HG03520 (cell line): Measurements from ENCODE around the gene SLCO3A1.
"Not testable (repeated sequence)": the region's sequence is repeated elsewhere in the genome, so short reads cannot be mapped to it uniquely, and the experiment has no call there.

Source experiments
- ATAC-seq: cut with Tn5 transposase; IDR thresholded peaks from one replicate; pipeline ENCODE4 v1.9.1; 2021; ENCODE audit warnings: mild to moderate bottlenecking, moderate library complexity; ENCODE audit not compliant: unreplicated experiment

SLCO3A1 gene

DNA sequence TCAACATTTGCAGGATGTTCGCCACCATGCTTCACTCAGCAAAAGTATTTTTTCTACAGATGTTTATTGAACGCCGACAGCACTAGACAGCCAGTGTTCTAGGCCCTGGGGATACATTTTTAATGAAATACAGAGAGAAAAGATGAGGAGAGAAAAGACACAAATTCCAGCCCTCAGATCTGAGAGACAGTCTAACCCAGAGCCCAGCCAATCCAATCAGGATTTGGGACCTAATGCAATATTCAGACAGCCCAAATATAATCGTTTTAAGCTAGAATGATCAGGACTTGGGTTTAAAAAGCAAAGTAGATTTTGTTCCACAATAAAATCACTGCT lies 174.8 kb downstream of the SLCO3A1 start:
- no peak for ATAC-seq

DNA sequence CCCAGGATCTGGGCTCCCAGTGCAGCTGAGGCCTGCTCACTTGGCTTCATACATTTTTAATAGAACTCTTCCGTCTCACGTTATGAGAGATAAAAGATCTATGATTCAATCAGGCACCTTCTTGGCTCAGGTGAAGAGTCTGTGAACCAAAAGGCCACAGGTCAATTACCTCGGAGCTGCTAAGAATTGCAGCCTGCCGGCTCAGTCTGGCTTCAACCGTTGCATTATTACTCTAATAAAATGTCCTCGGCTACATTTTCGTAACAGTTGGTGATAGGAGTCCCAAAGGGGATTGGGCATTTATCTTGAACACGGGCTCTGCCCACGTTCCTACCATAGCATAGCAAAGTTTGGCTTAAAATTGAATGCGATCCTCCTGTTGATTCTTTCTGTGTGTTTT lies 176.3 kb downstream of the SLCO3A1 start:
- no peak for ATAC-seq

DNA sequence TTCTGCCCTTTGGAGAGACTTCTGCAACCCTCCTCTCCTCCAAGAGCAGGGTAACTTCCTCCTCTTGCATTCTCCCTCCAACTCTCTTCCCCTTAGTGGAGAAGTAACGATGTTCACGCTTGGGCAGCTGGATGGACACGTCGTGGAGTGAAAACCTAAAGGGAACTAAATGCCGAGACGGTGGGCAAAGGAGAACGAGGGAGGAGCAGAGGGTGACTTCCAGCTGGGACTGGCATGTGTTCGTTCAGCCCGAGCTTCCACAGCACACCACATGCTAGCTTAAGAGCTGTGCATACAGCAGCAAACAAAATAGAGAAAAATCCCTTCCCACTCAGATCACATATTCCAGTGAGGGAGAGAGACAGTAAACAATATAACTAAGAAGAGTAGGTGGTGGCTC lies 179.8 kb downstream of the SLCO3A1 start:
- ATAC-seq: no peak

DNA sequence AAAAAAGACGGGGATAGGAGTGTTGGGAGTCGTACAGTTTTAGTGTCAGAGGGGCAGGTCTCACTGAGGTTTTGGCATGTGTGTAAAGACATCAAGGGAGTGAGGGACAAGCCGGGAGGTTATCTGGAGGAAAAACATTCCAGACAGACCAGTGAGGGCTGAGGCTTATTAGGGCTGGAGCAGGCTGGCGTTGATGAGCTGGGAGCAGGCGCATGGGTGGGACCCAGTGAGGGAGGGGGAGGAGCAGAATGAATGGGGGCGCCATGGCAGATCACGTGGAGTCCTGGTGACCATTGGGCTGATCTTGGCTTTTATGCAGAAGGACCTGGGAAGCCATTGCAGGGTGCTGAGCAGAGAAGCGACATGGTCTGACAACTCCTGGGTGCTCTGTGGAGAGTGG lies 180.2 kb downstream of the SLCO3A1 start:
- no peak for ATAC-seq

DNA sequence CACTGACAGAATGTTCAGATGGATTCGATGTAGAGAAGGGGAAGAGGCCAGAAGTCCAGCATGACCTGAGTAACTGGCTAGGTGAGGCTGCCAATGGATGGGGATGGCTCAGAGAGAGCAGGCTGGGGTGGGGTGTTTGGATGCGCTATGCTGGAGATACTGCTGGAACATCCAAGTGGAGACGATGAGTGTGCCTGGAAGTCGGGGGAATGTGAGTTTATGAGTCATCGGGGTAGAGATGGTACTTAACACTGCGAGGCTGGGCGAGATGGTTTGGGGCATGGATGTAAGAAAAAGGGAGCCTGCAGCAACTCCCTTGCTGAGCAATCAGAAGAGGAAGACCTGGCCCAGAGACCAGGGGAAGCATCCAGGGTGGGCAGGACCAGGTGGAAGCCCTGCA lies 180.7 kb downstream of the SLCO3A1 start:
- no peak for ATAC-seq

DNA sequence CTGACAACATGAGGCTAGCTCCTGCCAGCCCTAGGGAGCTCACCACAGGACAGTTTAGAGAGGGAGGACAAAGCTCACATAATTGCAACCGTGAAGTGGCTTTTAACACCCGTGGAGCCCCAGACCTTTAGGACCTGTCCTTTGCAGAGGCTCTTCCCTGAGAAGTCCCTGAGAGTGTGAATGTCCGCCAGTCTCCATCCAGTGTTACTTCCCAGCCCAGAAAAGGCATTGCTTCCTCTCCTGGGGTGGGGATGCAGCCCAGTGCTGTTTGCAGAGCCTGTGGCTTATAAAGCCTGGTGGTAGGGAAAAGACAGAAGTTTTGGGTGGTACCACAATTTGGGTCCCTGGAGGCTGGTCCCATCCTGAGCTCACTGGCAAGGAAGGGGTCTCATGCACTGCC lies 182.0 kb downstream of the SLCO3A1 start:
- ATAC-seq: no peak

DNA sequence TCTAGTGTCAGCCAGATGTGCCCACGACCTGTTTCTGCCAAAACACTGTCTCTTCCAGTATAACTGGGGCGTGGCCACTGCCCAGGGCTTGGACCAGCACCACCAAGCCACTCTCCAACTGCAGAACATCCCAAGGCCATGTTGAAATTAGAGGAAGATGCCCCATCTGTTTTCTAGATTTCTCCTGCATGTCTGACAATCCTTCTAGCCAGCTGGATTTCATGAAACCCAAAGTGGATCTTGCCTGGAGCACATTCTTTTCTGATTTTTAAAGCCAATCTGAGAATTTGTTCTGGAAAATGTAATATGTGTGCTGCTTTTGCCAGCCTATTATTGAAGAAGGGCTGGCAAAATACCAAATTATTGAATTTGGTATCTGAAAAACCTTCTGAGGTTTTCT lies 182.5 kb downstream of the SLCO3A1 start:
- no peak for ATAC-seq

DNA sequence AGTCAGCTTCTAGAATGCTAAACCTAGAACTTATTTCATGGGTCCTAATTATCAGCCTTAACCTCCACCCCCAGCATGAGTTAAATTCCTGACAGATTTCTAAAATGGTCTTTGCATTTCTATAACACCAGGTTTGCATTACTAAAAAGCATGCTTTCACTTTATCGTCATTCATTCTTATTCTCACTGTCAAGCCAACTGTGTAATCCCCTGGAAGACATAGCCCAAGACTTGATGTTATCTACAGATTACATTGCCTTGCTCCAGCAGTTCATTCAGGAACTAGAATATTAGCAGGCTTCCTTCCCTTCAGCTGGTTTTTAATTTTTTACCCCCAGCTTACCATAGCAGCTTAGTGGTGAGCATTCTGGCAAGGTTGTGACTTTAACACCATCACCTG lies 184.0 kb downstream of the SLCO3A1 start:
- no peak for ATAC-seq

DNA sequence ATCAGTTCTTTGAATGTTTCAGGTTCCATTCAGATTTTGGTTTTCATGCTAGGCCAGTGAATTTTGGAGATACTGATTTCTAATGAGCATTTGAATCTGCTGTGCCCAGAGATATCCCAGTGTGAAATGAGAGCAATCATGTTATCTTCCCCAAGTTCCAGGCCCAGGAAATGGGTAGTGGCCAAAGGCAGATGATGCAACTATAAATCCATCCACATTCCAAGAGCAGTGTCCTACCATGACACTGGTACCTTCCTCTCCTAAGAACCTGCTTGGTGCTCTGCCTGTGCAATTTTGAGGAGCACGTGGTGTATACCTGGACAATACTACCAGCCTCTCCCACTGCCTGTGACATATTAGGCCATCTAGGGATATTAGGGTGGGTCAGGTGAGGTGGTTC lies 186.8 kb downstream of the SLCO3A1 start:
- ATAC-seq: no peak

DNA sequence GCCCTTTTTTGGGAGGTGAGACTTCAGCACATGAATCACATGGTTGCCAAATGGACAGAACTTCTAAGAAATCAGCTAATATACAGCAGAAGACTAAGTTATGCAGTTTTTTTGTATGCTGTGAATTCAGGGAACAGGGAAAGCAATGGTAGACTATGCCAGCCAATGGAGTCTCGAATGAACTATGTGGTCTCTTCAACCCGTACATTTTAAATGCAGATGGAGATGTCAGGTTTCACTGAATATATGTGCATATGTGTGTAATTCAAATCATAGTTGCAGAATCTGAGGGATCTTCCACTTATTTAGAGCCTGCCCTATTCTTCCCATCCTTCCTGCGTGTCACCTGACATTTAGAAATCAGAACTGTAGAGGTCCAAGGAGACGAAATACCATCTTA lies 187.9 kb downstream of the SLCO3A1 start:
- no peak for ATAC-seq

DNA sequence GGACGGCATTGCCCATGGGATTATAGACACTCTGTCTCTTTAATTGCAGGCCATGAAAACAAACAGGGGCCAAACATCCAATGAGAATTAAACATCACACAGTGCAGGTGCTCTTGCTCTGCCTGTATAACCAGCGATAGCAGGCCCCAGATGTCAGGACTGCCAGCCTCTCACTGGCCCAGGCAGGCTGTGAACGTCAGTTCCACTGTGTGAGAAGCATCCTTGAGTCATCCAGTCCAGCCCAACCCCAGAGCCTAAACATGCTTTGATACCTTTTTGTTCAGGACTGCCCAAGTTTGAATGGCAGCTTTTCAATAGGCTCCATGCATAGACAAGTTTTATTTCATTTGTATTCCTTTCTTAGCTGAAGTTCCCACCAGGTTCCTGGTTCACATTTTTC lies 189.8 kb downstream of the SLCO3A1 start:
- no peak for ATAC-seq

DNA sequence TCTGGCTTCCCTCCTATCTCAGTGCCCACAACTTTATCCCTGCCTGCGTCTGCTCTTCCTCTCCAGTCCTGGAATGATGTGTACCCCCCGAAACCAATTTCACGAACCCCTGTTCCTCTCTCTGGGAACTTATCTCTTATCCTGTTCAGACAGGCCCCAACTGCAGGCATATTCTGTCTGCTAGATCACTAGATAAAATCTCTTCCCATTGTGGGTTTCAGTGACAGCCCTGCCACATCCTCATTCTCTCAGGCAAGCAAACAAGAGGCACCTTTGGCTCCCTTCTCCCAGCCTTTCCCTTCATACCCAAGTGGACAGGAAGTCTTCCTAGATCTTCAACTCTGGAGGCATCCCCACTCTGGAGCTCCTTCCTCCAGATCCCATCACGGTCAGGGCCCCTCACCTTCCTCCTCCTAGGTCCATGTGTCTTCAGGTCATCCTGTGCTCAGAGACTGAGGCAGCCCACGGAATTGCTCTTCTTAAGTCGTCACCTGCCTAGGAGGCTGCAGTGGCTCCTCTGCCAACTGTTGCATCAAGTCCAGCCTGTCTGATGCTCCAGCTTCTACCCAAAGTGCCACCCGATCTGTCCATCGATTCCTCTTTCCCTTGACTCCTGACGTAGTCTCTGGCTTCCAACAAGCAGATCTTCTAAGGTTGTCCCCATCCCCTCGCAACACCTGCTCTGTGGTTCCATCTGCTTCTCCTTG lies 190.8 kb downstream of the SLCO3A1 start:
- no peak for ATAC-seq

DNA sequence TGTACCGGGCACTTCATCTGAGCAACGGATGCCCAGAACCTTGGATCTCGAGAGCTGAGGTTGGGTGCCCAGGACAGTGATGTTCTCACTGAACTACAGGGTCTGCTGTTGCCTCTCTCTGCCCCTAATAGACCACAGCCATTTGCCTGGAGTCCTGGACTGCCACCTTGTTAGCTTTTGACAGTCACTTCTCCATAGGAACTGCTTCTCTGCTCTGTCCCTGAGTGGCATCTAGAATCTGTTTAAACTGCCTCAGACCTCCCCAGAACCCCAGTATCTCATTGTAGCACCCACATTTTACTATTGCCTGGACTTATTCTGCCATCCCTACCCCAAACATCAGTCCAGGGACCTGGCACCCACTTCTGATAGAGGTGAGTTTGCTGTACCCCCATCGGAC lies 194.4 kb downstream of the SLCO3A1 start:
- no peak for ATAC-seq

DNA sequence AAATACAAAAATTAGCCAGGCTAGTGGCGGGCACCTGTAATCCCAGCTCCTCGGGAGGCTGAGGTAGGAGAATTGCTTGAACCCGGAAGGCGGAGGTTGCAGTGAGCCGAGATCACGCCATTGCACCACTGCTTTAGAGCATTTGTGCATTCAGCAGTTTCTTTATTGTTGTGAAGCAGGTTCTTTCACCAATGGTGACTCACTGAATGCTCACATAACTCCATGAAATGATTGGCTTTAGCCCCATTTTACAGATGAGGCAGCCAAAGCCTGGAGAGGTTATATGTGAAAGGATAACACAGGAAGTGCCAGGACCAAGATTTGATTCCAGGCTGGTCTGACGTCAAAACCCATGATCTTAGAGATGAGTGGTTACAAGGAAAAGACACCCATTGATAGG lies 195.2 kb downstream of the SLCO3A1 start:
- ATAC-seq: no peak

DNA sequence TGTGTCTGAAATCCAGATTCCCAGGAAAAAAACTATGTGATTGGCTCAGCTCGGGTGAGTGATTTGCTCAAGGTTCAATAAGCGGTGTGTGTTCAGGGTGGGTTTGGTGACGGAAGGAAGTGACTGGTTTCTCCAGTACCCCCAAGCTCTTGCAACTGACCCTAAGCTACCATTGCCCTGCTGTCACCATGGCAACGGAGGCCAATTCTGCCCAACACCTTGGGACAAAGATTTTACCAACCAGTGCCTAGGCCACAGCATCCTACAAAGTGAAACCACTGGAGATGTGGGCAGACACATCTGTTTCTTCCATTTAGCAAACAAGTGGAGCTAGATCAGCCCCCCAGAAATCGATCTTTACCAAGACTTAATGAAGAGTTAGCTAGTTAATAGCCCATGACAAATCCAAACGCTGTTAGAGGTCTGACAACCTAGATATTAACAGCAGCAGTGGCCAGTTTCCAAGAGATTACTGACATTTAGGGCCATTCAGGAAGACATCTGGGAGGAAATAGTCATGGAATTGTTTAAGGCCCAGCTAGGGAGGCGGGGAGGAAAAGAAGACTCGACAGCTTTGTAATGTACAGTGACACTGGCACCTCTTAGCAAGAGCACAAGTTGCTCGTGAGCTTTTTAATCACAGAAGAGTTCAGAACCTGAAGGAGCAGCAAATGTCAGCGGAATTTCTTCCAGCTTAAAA lies 195.9 kb downstream of the SLCO3A1 start:
- ATAC-seq: no peak

DNA sequence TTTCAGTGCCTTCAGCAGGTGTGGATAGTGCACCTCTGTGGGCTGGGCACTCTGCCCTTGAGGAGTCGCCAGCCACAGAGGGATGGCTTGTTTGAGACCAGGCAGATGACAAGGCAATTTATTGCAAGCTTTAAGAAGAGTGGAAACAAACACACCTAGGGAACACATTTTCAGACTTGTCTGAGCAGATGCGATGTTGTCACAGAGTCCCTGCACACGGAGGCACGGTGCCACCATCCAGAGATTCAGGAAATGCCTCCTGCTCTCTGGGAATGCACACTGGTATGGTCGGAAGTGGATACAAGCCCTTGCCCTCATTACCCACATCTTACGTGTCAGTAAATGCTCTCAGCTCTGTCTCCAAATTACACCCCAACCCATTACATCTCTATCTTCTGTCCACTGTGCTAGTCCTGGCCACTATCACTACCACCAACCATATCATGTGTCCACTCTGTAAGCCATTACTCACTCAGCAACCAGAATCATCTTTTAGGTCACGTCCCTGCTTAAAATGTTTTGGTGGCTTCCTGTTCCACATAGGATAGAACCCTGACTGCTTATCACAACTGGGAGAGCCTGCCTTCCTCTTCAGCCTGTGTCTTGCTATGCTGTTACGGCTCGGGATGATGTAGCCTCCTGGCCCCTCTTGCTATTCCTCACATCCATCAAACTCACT lies 196.9 kb downstream of the SLCO3A1 start:
- ATAC-seq: no peak

DNA sequence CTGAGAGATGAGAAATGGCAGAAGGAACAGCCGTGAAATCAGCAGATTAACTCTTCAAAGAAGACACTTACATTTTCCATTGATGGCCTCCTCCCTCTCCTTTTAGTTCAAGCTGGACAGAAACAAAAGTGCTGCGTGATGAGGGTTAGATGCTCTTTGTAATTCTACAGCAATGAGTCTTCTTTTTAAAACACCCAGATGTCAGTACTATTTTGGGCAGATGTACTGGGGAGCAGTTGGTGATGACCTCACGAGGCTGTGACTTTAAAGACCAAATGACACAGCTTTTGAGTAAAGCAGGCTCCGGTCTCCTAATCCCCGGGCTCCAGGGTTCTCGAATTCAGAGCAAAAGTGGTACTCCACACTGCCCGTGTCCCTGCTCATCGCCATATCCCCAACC lies 198.2 kb downstream of the SLCO3A1 start:
- no peak for ATAC-seq

DNA sequence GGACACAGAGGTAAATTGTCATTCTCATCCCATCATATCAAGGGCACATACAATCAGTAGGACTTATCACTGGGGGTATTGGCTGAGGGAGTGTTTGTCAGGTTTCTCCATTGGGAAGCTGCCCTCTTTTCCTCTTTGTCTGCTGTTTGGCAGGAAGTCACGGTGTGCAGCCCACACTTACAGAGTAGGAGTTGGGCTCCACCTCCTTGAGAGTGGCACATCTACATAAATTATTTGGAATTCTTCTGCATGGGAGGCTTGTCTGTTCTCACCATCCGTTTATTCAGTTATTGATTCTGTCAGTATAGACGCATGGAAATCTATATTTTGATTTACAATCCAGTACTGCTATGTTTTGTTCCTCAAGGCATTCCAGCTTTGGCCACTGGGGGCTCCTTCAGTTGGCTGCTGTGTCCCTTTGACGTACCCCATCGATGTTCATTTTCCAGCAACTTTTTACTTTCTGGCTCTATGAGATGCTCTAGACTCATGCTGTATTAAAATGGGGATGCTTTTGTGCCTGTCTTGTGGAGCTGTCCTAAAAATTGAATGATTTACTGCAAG lies 200.3 kb downstream of the SLCO3A1 start:
- no peak for ATAC-seq

DNA sequence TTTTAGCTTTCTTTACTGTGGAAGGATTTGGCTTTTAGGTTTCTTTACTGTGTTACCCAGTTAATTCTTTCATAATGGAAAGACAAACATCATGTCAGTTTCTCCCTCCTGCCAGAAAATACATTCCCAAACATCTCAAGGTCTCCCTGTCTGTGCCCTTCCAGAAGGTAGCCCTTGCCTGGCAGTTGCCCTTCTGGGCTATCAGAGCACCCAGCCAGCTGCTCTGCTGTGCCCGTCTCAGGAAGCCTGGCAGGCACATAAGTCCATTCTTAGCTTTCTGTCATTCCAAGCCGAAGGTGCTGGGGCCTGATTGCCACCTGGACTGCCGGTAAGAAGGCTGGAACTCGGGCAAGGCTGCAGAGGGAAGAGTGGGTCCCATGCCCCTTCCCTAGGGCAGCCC lies 203.4 kb downstream of the SLCO3A1 start:
- ATAC-seq: no peak

DNA sequence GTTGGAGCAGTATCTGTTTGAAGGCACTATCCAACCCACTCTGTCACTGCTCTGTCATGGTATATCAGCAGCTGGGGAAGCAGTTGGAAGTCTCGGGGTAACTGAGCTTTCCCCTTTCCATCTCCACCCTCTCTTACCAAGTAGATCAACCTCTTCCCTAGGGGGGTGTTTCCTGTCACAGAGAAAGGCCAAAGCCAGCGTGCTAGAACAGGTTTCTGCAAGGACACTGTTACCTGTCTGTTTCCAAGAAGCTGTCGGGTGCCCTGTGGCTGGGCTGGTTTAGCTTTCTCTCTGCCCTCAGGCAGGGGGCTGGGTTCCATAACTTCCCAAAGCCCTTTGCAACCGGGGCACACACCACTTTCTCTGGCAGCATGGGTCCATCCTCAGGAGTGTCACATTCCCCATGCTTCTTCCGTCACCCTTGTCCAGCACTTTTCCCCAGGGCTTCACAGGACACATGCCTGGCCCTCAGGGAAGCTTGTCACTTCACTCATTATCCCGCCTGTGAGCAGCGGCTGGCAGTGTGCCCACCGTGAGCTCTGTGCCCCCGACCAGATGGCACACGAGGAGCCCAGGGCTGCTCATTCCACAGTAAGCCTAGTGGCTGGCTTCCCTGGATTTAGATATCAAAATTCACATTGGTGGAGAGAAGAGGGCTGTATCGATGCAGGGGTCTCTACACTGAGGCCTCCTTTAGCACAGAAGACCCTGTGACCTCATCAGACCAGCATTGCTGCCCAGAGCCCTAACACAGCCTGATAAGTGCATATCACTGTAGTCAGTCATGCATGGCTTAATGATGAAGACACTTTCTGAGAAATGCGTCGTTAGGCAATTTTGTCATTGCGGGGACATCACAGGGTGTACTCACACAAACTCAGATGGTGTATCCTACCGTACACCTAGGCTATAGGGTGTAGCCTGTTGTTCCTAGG lies 205.8 kb downstream of the SLCO3A1 start:
- no peak for ATAC-seq

DNA sequence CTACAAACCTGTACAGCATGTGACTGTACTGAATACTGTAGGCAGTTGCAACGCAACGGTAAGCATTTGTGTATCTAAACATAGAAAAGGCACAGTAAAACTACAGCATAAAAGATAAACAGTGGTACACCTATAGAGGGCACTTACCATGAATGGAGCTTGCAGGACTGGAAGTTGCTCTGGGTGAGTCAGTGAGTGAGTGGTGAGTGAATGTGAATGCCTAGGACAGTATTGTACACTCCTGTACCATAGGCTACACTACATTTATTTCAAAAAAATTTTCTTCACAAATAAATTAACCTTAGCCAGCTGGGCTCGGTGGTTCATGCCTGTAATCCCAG lies 206.4 kb downstream of the SLCO3A1 start:
- ATAC-seq: not testable (repeated sequence)
